ENCODE results near the gene WIPF3. TPM values are rescaled to one million over a fixed set of nuclear protein-coding genes. Genes with fewer than 3 reads are reported as not detected.

Gene WIPF3, protein sequence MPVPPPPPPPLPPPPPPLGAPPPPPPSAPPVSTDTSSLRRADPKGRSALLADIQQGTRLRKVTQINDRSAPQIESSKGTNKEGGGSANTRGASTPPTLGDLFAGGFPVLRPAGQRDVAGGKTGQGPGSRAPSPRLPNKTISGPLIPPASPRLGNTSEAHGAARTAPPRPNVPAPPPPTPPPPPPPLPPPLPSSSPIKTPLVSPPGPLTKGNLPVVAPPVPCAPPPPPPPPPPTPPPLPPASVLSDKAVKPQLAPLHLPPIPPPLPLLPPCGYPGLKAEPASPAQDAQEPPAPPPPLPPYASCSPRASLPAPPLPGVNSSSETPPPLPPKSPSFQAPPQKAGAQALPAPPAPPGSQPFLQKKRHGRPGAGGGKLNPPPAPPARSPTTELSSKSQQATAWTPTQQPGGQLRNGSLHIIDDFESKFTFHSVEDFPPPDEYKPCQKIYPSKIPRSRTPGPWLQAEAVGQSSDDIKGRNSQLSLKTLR
- total RNA-seq (10 to 100 TPM in 1 of 5 donors, 1 to 10 TPM in 3, not detected in 1; 1.2 to 11.2 (median 1.6) TPM), polyA plus RNA-seq (1 to 10 TPM; 4.0 to 5.9 (median 5.0) TPM)
- long read RNA-seq, donor 1, result 0 reads
- long read RNA-seq, donor 2, full-length matches to known transcripts, result 1 of 1 reads
- long read RNA-seq, donor 2, partial matches to known transcripts, result 0 of 1 reads
- long read RNA-seq, donor 2, other reads (novel, unspliced or antisense), result 0 of 1 reads
- long read RNA-seq, donor 3, full-length matches to known transcripts, result 1 of 1 reads
- long read RNA-seq, donor 3, partial matches to known transcripts, result 0 of 1 reads
- long read RNA-seq, donor 3, other reads (novel, unspliced or antisense), result 0 of 1 reads
- long read RNA-seq, donor 4, result 0 reads
- long read RNA-seq, donor 5, result 0 reads
- long read RNA-seq, donor 6, full-length matches to known transcripts, result 1 of 1 reads
- long read RNA-seq, donor 6, partial matches to known transcripts, result 0 of 1 reads
- long read RNA-seq, donor 6, other reads (novel, unspliced or antisense), result 0 of 1 reads
- long read RNA-seq, donor 7, full-length matches to known transcripts, result 1 of 1 reads
- long read RNA-seq, donor 7, partial matches to known transcripts, result 0 of 1 reads
- long read RNA-seq, donor 7, other reads (novel, unspliced or antisense), result 0 of 1 reads
- long read RNA-seq, donor 8, result 0 reads
- long read RNA-seq, donor 9, result 0 reads
- long read RNA-seq, donor 10, result 0 reads

- Histone ChIP-seq H3K4me1 (peaks cover 14 to 37% (median 32%) of the 10 kb centered on the region in 4 donors), H3K4me3 (peak within 1 kb of the TSS; percentile 68 to 76 (median 73)), H3K27ac (peak within 1 kb of the TSS; percentile 71 to 88 (median 80)), H3K27me3 (peaks cover 0 to 37% (median 27%) of the 10 kb centered on the region in 3 donors), H3K9me3 (no peaks in the 10 kb centered on the region), H3K36me3 (no peaks in the 10 kb centered on the region)
- intact Hi-C loops (cut with DNase I; ENCODE audit: low total_unique reads), result no loop called here
- TF ChIP-seq POLR2AphosphoS5 (IDR thresholded peaks at IDR 0.05) (no peak), POLR2A (IDR thresholded peaks at IDR 0.05) (no peak)
- TF ChIP-seq, protein P1, sequence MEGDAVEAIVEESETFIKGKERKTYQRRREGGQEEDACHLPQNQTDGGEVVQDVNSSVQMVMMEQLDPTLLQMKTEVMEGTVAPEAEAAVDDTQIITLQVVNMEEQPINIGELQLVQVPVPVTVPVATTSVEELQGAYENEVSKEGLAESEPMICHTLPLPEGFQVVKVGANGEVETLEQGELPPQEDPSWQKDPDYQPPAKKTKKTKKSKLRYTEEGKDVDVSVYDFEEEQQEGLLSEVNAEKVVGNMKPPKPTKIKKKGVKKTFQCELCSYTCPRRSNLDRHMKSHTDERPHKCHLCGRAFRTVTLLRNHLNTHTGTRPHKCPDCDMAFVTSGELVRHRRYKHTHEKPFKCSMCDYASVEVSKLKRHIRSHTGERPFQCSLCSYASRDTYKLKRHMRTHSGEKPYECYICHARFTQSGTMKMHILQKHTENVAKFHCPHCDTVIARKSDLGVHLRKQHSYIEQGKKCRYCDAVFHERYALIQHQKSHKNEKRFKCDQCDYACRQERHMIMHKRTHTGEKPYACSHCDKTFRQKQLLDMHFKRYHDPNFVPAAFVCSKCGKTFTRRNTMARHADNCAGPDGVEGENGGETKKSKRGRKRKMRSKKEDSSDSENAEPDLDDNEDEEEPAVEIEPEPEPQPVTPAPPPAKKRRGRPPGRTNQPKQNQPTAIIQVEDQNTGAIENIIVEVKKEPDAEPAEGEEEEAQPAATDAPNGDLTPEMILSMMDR (IDR thresholded peaks at IDR 0.05), result no peak
- DNase-seq, result peak; percentile 68 to 83
- 1 to 2% (median 1%) methylated on average over 55 to 98 of the region's 99 CpGs for WGBS, 5 donors
These were observed at the start of gene WIPF3 for GRCh38 chr7:29806208-29806994. Gene WIPF3, plus strand, starts transcription at chr7:29806508. Its CDS starts 28,217 bp downstream, at chr7:29834725.

DNA sequence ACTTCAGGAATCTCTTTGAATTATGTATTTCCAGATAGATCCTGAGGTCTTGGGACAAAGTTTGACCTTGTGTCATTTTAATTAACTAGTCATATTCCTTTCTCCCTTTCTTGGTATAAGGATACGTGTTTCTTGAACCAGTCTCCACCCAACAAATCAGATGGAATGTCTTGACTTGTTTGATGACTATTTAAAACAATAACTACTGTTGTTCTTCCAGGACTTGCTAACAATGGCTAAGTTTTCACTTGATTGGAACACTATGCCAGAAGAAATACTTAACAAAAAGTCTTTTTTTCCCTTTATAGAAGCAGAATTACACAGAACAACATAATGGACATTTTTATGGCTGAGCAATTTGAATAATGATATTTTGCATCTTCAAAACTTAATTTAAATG lies 43.0 kb upstream of the WIPF3 start:
- no peak for DNase-seq
- Histone ChIP-seq H3K27me3 (no peaks in the 10 kb centered on the region), H3K27ac (no peak overlapping the region), H3K9me3 (no peaks in the 10 kb centered on the region), H3K36me3 (no peaks in the 10 kb centered on the region), H3K4me3 (no peak overlapping the region), H3K4me1 (no peaks in the 10 kb centered on the region)
- WGBS, 5 donors, result 41 to 66% (median 50%) methylated on average over 1 of the region's 1 CpG
- intact Hi-C loops (cut with DNase I; ENCODE audit: low total_unique reads), result no loop called here
- TF ChIP-seq POLR2A (IDR thresholded peaks at IDR 0.05), result no peak
- TF ChIP-seq EP300 (IDR thresholded peaks at IDR 0.05), result no peak
- TF ChIP-seq, protein P1 (IDR thresholded peaks at IDR 0.05), result no peak
- TF ChIP-seq POLR2AphosphoS5 (IDR thresholded peaks at IDR 0.05), result no peak

DNA sequence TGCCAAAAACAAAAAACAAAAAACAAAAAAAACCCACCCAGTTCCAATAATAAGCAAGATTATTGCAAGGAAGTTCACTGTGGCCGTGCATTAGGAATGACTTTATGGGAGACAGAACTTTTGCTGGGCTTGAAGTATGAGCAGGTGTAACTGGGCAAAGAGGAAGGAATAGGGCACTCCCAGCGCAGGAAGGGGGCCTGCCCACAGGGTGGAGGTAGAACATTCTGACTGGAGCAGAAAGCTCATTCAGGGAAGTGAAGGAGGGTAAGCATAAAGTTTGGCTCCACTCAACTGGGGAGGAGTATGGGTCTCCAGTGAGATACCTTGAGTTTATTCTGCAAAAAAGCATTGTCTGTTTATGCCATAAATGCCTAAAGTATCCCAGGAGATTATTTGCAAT lies 42.1 kb upstream of the WIPF3 start:
- WGBS, 5 donors, result 42 to 52% (median 46%) methylated on average over 2 of the region's 2 CpGs
- DNase-seq, result peak; percentile 37 to 55
- H3K4me3 ChIP-seq, result no peak overlapping the region
- intact Hi-C loops (cut with DNase I; ENCODE audit: low total_unique reads), result no loop called here
- H3K36me3 ChIP-seq, result no peaks in the 10 kb centered on the region
- H3K27me3 ChIP-seq, result no peaks in the 10 kb centered on the region
- H3K4me1 ChIP-seq, result no peaks in the 10 kb centered on the region
- no peaks in the 10 kb centered on the region for H3K9me3 ChIP-seq
- H3K27ac ChIP-seq, result no peak overlapping the region
- TF ChIP-seq, protein P1 (IDR thresholded peaks at IDR 0.05), result peak in 2 of 7 experiments; percentile 12 to 50
- no peak for TF ChIP-seq POLR2AphosphoS5 (IDR thresholded peaks at IDR 0.05)

Measured in stomach (tissue), 19 donors.